Ascending aorta (tissue), 2 donors: ENCODE results near the gene NAPEPLD. TPM values are rescaled to one million over a fixed set of nuclear protein-coding genes. Genes with fewer than 3 reads are reported as not detected.

Experiments
- DNase-seq, 2 donors: peaks; one replicate each; pipeline ENCODE4 v3.0.0-alpha.2; 2019; ENCODE audit warnings: low spot score in 2 of 2
- H3K27ac ChIP-seq, 2 donors: fragments of 200-600 bp; sonication (generic); one replicate each; pipeline ENCODE4 v1.5.1; 2016 to 2017; ENCODE audit warnings: mild to moderate bottlenecking in 1 of 2
- H3K27me3 ChIP-seq: fragments of 200-600 bp; sonication (generic); one replicate; pipeline ENCODE4 v1.5.1; 2017
- H3K36me3 ChIP-seq, 2 donors: fragments of 200-600 bp; sonication (generic); one replicate each; pipeline ENCODE4 v1.5.1; 2016
- H3K4me1 ChIP-seq, 2 donors: fragments of 200-600 bp; sonication (generic); one replicate each; pipeline ENCODE4 v1.5.1; 2016 to 2017; ENCODE audit warnings: mild to moderate bottlenecking in 1 of 2
- H3K4me3 ChIP-seq, 2 donors: fragments of 200-600 bp; sonication (generic); one replicate each; pipeline ENCODE4 v1.5.1; 2016 to 2017; ENCODE audit warnings: mild to moderate bottlenecking in 1 of 2
- H3K9me3 ChIP-seq, 2 donors: fragments of 200-600 bp; sonication (generic); one replicate each; pipeline ENCODE4 v1.5.1; 2016
- intact Hi-C: fragments of 100-400 bp; cut with DNase I; formaldehyde crosslinking; loops from one replicate; pipeline ENCODE4 v1.15.1; 2023
- total RNA-seq: library from RNA; depleted of rRNA; stranded (reverse); fragments of >200 nt; gene quantifications from one replicate; pipeline ENCODE4 v1.1.0, GENCODE V29; 2016
- TF ChIP-seq, protein P1 (sequence below), 3 experiments: fragments of 200-600 bp in 2 of 3; fragments of 450-650 bp in 1 of 3; sonication (generic) in 2 of 3; IDR thresholded peaks; one replicate each; pipeline ENCODE4 v1.5.1; 2016 to 2019; ENCODE audit warnings: antibody characterized with exemption in 3 of 3, mild to moderate bottlenecking in 1 of 3, moderate library complexity in 1 of 3

NAPEPLD gene
- total RNA-seq, 1 donor from 2014 or later: 19.4 TPM

DNA sequence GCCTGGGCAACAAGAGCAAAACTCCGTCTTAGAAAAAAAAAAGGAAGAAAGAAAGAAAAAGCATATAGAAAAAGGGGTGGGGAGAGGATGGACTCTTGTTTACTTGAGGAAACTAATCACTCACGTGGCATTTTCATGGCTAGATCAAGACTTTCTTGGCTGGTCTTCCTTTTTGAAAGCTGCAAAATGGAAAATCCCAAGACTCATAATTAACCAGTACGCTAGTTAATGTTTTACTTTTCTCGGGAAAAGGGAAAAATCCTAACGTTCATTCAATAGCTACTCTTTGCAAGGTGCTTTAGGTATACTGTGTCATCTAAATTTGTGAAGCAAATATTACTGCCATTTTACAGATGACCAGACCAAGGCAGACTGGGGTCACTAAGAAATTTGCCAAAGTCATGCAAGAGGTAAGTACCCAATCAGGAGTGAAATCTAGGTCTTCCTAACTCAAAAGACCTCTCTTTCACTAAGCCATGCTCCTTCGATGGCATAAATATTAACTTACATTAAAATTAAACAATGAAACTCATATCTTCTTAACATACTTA lies 24.4 kb downstream of the NAPEPLD start:
- Histone ChIP-seq H3K4me1 (peaks cover 0 to 20% of the 10 kb centered on the region in 2 donors), H3K27me3 (no peaks in the 10 kb centered on the region), H3K27ac (no peak overlapping the region), H3K36me3 (peaks cover 2 to 10% of the 10 kb centered on the region in 2 donors), H3K9me3 (no peaks in the 10 kb centered on the region), H3K4me3 (no peak overlapping the region)
- TF ChIP-seq, protein P1, sequence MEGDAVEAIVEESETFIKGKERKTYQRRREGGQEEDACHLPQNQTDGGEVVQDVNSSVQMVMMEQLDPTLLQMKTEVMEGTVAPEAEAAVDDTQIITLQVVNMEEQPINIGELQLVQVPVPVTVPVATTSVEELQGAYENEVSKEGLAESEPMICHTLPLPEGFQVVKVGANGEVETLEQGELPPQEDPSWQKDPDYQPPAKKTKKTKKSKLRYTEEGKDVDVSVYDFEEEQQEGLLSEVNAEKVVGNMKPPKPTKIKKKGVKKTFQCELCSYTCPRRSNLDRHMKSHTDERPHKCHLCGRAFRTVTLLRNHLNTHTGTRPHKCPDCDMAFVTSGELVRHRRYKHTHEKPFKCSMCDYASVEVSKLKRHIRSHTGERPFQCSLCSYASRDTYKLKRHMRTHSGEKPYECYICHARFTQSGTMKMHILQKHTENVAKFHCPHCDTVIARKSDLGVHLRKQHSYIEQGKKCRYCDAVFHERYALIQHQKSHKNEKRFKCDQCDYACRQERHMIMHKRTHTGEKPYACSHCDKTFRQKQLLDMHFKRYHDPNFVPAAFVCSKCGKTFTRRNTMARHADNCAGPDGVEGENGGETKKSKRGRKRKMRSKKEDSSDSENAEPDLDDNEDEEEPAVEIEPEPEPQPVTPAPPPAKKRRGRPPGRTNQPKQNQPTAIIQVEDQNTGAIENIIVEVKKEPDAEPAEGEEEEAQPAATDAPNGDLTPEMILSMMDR (IDR thresholded peaks at IDR 0.05): no peak
- DNase-seq: no peak
- intact Hi-C loops: no loop called here

- no peaks in the 10 kb centered on the region for H3K27me3 ChIP-seq
- H3K4me3 ChIP-seq: no peak overlapping the region
- no peak overlapping the region for H3K27ac ChIP-seq
- intact Hi-C loops: no loop called here
- DNase-seq: no peak
- peaks cover 0 to 16% of the 10 kb centered on the region in 2 donors for H3K4me1 ChIP-seq
- peaks cover 2 to 10% of the 10 kb centered on the region in 2 donors for H3K36me3 ChIP-seq
- no peaks in the 10 kb centered on the region for H3K9me3 ChIP-seq
- TF ChIP-seq, protein P1 (IDR thresholded peaks at IDR 0.05): no peak
These were observed 25.4 kb downstream of the NAPEPLD start for GRCh38 chr7:103123529-103123928.

- no peak overlapping the region for H3K4me3 ChIP-seq
- no peak for DNase-seq
- peaks cover 0 to 13% of the 10 kb centered on the region in 2 donors for H3K36me3 ChIP-seq
- H3K27ac ChIP-seq: peak overlapping the region; percentile 56 to 71
- H3K9me3 ChIP-seq: no peaks in the 10 kb centered on the region
- H3K4me1 ChIP-seq: peaks cover 0 to 16% of the 10 kb centered on the region in 2 donors
- no peaks in the 10 kb centered on the region for H3K27me3 ChIP-seq
- TF ChIP-seq, protein P1 (IDR thresholded peaks at IDR 0.05): no peak
- intact Hi-C loops: no loop called here
These were observed 27.3 kb downstream of the NAPEPLD start for GRCh38 chr7:103121641-103122040.

GRCh38 chr7:103120362-103120761 lies 28.5 kb downstream of the NAPEPLD start:
- Histone ChIP-seq H3K4me1 (peaks cover 0 to 16% of the 10 kb centered on the region in 2 donors), H3K36me3 (peaks cover 0 to 14% of the 10 kb centered on the region in 2 donors), H3K9me3 (no peaks in the 10 kb centered on the region), H3K27me3 (no peaks in the 10 kb centered on the region), H3K27ac (peak overlapping the region; percentile 62 to 71), H3K4me3 (no peak overlapping the region)
- intact Hi-C loops: no loop called here
- TF ChIP-seq, protein P1 (IDR thresholded peaks at IDR 0.05): no peak
- no peak for DNase-seq

- peaks cover 0 to 14% of the 10 kb centered on the region in 2 donors for H3K36me3 ChIP-seq
- peaks cover 0 to 16% of the 10 kb centered on the region in 2 donors for H3K4me1 ChIP-seq
- H3K4me3 ChIP-seq: no peak overlapping the region
- peak overlapping the region; percentile 62 to 71 for H3K27ac ChIP-seq
- TF ChIP-seq, protein P1 (IDR thresholded peaks at IDR 0.05): no peak
- intact Hi-C loops: no loop called here
- H3K9me3 ChIP-seq: no peaks in the 10 kb centered on the region
- H3K27me3 ChIP-seq: no peaks in the 10 kb centered on the region
- DNase-seq: no peak
These were observed 29.1 kb downstream of the NAPEPLD start for GRCh38 chr7:103119791-103120291.
